Endodermal cell (in vitro differentiated cells): Measurements from ENCODE around the gene CPN2. TPM values are rescaled to one million over a fixed set of nuclear protein-coding genes. Genes with fewer than 3 reads are reported as not detected.
A peak's percentile ranks its signal among the peaks of the same experiment; 100 is the strongest.

Source experiments
- DNase-seq: peaks from one replicate; pipeline ENCODE4 v3.0.0-alpha.2; 2017
- H3K27ac ChIP-seq: 2 replicates; pipeline ENCODE4 v1.5.1; 2013; ENCODE audit warnings: mild to moderate bottlenecking, low read depth, low read length, moderate library complexity
- H3K27me3 ChIP-seq: 2 replicates; pipeline ENCODE4 v1.6.1; 2013; ENCODE audit warnings: mild to moderate bottlenecking, low read length, moderate library complexity; ENCODE audit not compliant: insufficient read depth, control insufficient read depth, poor library complexity, severe bottlenecking
- H3K36me3 ChIP-seq: 2 replicates; pipeline ENCODE4 v1.7.0; 2013; ENCODE audit warnings: mild to moderate bottlenecking, low read length, moderate library complexity; ENCODE audit not compliant: control insufficient read depth, insufficient read depth
- H3K4me1 ChIP-seq: one replicate; pipeline ENCODE4 v1.7.0; 2013; ENCODE audit warnings: low read length; ENCODE audit not compliant: control insufficient read depth, insufficient read depth
- H3K4me3 ChIP-seq: 2 replicates; pipeline ENCODE4 v1.5.1; 2013; ENCODE audit warnings: mild to moderate bottlenecking, low read length, moderate library complexity
- H3K9ac ChIP-seq: 2 replicates; pipeline ENCODE4 v1.6.1; 2013; ENCODE audit warnings: mild to moderate bottlenecking, low read length, moderate library complexity; ENCODE audit not compliant: poor library complexity, severe bottlenecking; ENCODE audit errors: extremely low read depth
- H3K9me3 ChIP-seq: 2 replicates; pipeline ENCODE4 v1.6.1; 2013; ENCODE audit warnings: mild to moderate bottlenecking, low read length, moderate library complexity; ENCODE audit not compliant: control insufficient read depth
- H3K27ac Mint-ChIP-seq: 2 replicates; pipeline ENCODE4 v1.8.0; 2020; ENCODE audit warnings: mixed read lengths
- H3K27me3 Mint-ChIP-seq: 2 replicates; pipeline ENCODE4 v1.8.0; 2021; ENCODE audit warnings: mild to moderate bottlenecking, mixed read lengths; ENCODE audit not compliant: insufficient read depth
- H3K36me3 Mint-ChIP-seq: 2 replicates; pipeline ENCODE4 v1.8.0; 2020; ENCODE audit warnings: low read depth, mixed read lengths
- H3K4me1 Mint-ChIP-seq: 2 replicates; pipeline ENCODE4 v1.8.0; 2020; ENCODE audit warnings: mixed read lengths
- H3K4me3 Mint-ChIP-seq: 2 replicates; pipeline ENCODE4 v1.8.0; 2020; ENCODE audit warnings: mild to moderate bottlenecking, moderate library complexity, mixed read lengths
- H3K9me3 Mint-ChIP-seq: 2 replicates; pipeline ENCODE4 v1.8.0; 2020; ENCODE audit warnings: mild to moderate bottlenecking, mixed read lengths
- CTCF ChIP-seq: fragments of 200-600 bp; sonication (generic); conservative IDR thresholded peaks from 2 replicates; pipeline ENCODE4 v1.5.0; 2021; ENCODE audit warnings: antibody characterized with exemption, mild to moderate bottlenecking
- WGBS, 2 experiments: methylation state at CpG; one replicate each; pipeline versions ENCODE4 v1.1.5 to v1.1.7; 2013; ENCODE audit warnings: missing lambda C conversion rate in 2 of 2, mixed read lengths in 1 of 2; ENCODE audit not compliant: insufficient coverage in 1 of 2, insufficient read length in 1 of 2; 5-methylcytosine and 5-hydroxymethylcytosine counted together
- total RNA-seq, 2 donors: library from RNA; stranded (reverse); fragmentation: NEBNext Ultra II Directional in 1 of 2; extraction: Animal tissue kit (Norgen Biotek cat#: 25700) in 1 of 2; gene quantifications; 2 replicates in 1 of 2; 3 replicates in 1 of 2; pipeline ENCODE4 v1.2.1, GENCODE V29; 2021

The CPN2 gene
- total RNA-seq, 2 donors from 2014 or later, result 0.22 TPM; not detected in 1

GRCh38 chr3:194374935-194375334 lies 23.8 kb upstream of the CPN2 start:
- H3K4me1 ChIP-seq, result no peaks in the 10 kb centered on the region
- DNase-seq, result peak; percentile 56
- no peaks in the 10 kb centered on the region for H3K36me3 Mint-ChIP-seq
- H3K9ac ChIP-seq, result no peak overlapping the region
- H3K27me3 ChIP-seq, result peaks cover 17% of the 10 kb centered on the region
- H3K27ac Mint-ChIP-seq, result no peak overlapping the region
- peaks cover 10% of the 10 kb centered on the region for H3K27me3 Mint-ChIP-seq
- no peak overlapping the region for H3K4me3 ChIP-seq
- peak overlapping the region; percentile 24 for H3K27ac ChIP-seq
- no peaks in the 10 kb centered on the region for H3K36me3 ChIP-seq
- WGBS, 2 experiments, result 88 to 92% methylated on average over 7 to 10 of the region's 10 CpGs
- H3K4me1 Mint-ChIP-seq, result peaks cover 12% of the 10 kb centered on the region
- TF ChIP-seq CTCF, result no peak
- no peak overlapping the region for H3K4me3 Mint-ChIP-seq
- H3K9me3 Mint-ChIP-seq, result no peaks in the 10 kb centered on the region
- H3K9me3 ChIP-seq, result no peaks in the 10 kb centered on the region

GRCh38 chr3:194373899-194374298 lies 22.8 kb upstream of the CPN2 start:
- peak; percentile 56 for DNase-seq
- Mint-ChIP-seq H3K27me3 (peaks cover 9% of the 10 kb centered on the region), H3K4me3 (no peak overlapping the region), H3K9me3 (no peaks in the 10 kb centered on the region), H3K4me1 (peaks cover 20% of the 10 kb centered on the region), H3K27ac (no peak overlapping the region), H3K36me3 (no peaks in the 10 kb centered on the region)
- Histone ChIP-seq H3K4me3 (no peak overlapping the region), H3K9me3 (no peaks in the 10 kb centered on the region), H3K9ac (no peak overlapping the region), H3K27ac (no peak overlapping the region), H3K36me3 (no peaks in the 10 kb centered on the region), H3K4me1 (peaks cover 2% of the 10 kb centered on the region), H3K27me3 (peaks cover 14% of the 10 kb centered on the region)
- WGBS, 2 experiments, result 67 to 83% methylated on average over 7 to 8 of the region's 8 CpGs
- no peak for TF ChIP-seq CTCF

GRCh38 chr3:194373028-194373427 lies 21.9 kb upstream of the CPN2 start:
- Mint-ChIP-seq H3K27me3 (peaks cover 15% of the 10 kb centered on the region), H3K4me3 (no peak overlapping the region), H3K27ac (no peak overlapping the region), H3K4me1 (peaks cover 27% of the 10 kb centered on the region), H3K36me3 (no peaks in the 10 kb centered on the region), H3K9me3 (no peaks in the 10 kb centered on the region)
- Histone ChIP-seq H3K36me3 (no peaks in the 10 kb centered on the region), H3K4me1 (peaks cover 7% of the 10 kb centered on the region), H3K9ac (no peak overlapping the region), H3K27ac (no peak overlapping the region), H3K4me3 (no peak overlapping the region), H3K27me3 (peaks cover 19% of the 10 kb centered on the region), H3K9me3 (no peaks in the 10 kb centered on the region)
- 95 to 99% methylated on average over 10 to 14 of the region's 14 CpGs for WGBS, 2 experiments
- DNase-seq, result no peak
- no peak for TF ChIP-seq CTCF
